ENCODE measurements around the gene SYT7. TPM values are rescaled to one million over a fixed set of nuclear protein-coding genes. Genes with fewer than 3 reads are reported as not detected.

Gene SYT7
- total and polyA plus RNA-seq, 10 of the 15 experiments (the other 5 are each of a cell fraction or from before 2014, with no cell fraction given), result not detected

DNA sequence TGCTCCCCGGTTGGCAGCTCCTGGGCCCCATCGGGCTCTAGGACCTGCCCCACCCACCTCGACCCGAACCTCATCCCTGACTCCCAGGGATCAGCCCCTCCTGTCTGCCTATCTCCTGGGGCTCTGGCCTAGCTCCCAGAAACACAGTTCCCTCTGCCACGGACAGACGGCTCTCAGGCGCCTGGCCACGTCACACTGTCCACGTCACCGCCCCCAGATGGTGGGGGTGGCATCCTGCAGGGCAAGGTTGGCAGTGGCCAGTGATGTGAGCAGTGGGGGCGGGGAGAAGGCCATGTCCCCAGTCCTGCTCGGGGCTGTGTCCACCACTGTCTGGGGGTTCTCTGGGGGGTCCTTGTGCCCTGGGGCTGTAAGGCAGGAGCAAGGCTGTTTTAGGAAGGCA, 29.2 kb downstream of the SYT7 start:
- H2AFZ ChIP-seq (ENCODE audit: control insufficient read depth, low read depth, low read length), result no peak overlapping the region
- FAIRE-seq, result no peak
- ChIA-PET SMC1A (ENCODE audit: uncharacterized antibody, unreplicated experiment) (no interaction called here), POLR2A (no interaction called here), CTCF (no interaction called here), RAD21 (ENCODE audit: unreplicated experiment) (no interaction called here)
- H3K9ac ChIP-seq (ENCODE audit: control insufficient read depth, insufficient read depth, low read length), result no peak overlapping the region
- intact Hi-C loops (cut with micrococcal nuclease; ENCODE audit: unreplicated experiment), result no loop called here
- no peak overlapping the region for H3K27ac ChIP-seq (ENCODE audit: control insufficient read depth, insufficient read depth)
- in situ Hi-C loops (cut with MboI), result no loop called here
- ATAC-seq, result no peak
- H4K20me1 ChIP-seq (ENCODE audit: control insufficient read depth, insufficient read depth), result no peaks in the 10 kb centered on the region
- BruUV-seq (replicated peaks), result no TSS peak
- TF ChIP-seq, protein P1, sequence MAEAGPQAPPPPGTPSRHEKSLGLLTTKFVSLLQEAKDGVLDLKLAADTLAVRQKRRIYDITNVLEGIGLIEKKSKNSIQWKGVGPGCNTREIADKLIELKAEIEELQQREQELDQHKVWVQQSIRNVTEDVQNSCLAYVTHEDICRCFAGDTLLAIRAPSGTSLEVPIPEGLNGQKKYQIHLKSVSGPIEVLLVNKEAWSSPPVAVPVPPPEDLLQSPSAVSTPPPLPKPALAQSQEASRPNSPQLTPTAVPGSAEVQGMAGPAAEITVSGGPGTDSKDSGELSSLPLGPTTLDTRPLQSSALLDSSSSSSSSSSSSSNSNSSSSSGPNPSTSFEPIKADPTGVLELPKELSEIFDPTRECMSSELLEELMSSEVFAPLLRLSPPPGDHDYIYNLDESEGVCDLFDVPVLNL (IDR thresholded peaks at IDR 0.05; ENCODE audit: low read depth, low read length), result no peak
- TF ChIP-seq TCF3 (IDR thresholded peaks at IDR 0.05; ENCODE audit: borderline replicate concordance, insufficient read depth, low read depth, low read length) (no peak), IKZF1 (conservative IDR thresholded peaks at IDR 0.05) (no peak), ZBED1 (IDR thresholded peaks at IDR 0.05; ENCODE audit: borderline replicate concordance) (no peak), NR2C1 (IDR thresholded peaks at IDR 0.05) (no peak), RCOR1 (conservative IDR thresholded peaks at IDR 0.05; ENCODE audit: low read depth, low read length) (no peak), CBFB (IDR thresholded peaks at IDR 0.05; ENCODE audit: low read depth) (no peak), MXI1 (IDR thresholded peaks at IDR 0.05; ENCODE audit: low read depth, low read length) (no peak), CHD4 (IDR thresholded peaks at IDR 0.05) (no peak), BHLHE40 (IDR thresholded peaks at IDR 0.05; ENCODE audit: borderline replicate concordance in 1 of 2, low read depth in 2 of 2, low read length in 1 of 2) (no peak), RB1 (IDR thresholded peaks at IDR 0.05; ENCODE audit: borderline replicate concordance) (no peak), JUNB (IDR thresholded peaks at IDR 0.05) (no peak), ZNF274 (IDR thresholded peaks at IDR 0.05; ENCODE audit: insufficient read depth, insufficient read length) (no peak), SP1 (IDR thresholded peaks at IDR 0.05; ENCODE audit: low read depth, low read length) (no peak)
- TF ChIP-seq, protein P2, sequence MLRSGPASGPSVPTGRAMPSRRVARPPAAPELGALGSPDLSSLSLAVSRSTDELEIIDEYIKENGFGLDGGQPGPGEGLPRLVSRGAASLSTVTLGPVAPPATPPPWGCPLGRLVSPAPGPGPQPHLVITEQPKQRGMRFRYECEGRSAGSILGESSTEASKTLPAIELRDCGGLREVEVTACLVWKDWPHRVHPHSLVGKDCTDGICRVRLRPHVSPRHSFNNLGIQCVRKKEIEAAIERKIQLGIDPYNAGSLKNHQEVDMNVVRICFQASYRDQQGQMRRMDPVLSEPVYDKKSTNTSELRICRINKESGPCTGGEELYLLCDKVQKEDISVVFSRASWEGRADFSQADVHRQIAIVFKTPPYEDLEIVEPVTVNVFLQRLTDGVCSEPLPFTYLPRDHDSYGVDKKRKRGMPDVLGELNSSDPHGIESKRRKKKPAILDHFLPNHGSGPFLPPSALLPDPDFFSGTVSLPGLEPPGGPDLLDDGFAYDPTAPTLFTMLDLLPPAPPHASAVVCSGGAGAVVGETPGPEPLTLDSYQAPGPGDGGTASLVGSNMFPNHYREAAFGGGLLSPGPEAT (IDR thresholded peaks at IDR 0.05; ENCODE audit: low read depth), result no peak
- TF ChIP-seq, protein P3, sequence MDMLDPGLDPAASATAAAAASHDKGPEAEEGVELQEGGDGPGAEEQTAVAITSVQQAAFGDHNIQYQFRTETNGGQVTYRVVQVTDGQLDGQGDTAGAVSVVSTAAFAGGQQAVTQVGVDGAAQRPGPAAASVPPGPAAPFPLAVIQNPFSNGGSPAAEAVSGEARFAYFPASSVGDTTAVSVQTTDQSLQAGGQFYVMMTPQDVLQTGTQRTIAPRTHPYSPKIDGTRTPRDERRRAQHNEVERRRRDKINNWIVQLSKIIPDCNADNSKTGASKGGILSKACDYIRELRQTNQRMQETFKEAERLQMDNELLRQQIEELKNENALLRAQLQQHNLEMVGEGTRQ (IDR thresholded peaks at IDR 0.05; ENCODE audit: borderline replicate concordance, low read depth, low read length), result no peak
- H3K27me3 ChIP-seq (replicated peaks in 1 of 2; ENCODE audit: control insufficient read depth in 2 of 2, insufficient read depth in 2 of 2, low read length in 1 of 2), result peaks cover 6% of the 10 kb centered on the region in 2 experiments
- H3K4me2 ChIP-seq (ENCODE audit: control insufficient read depth, insufficient read depth), result no peak overlapping the region
- H3K9me3 ChIP-seq (replicated peaks; ENCODE audit: control insufficient read depth, insufficient read depth, low read length), result no peaks in the 10 kb centered on the region
- H3K36me3 ChIP-seq (ENCODE audit: control insufficient read depth in 2 of 2, insufficient read depth in 2 of 2, low read length in 1 of 2), result no peaks in the 10 kb centered on the region
- DNase-seq (ENCODE audit: low read depth, low spot score), result no peak
- H3K79me2 ChIP-seq (ENCODE audit: control insufficient read depth, insufficient read depth, low read length), result no peaks in the 10 kb centered on the region
- 2% methylated on average over 12 of the region's 12 CpGs for WGBS (ENCODE audit: insufficient coverage, insufficient replicate concordance, low lambda C conversion rate, missing lambda C conversion rate)
- no peak overlapping the region for H3K4me3 ChIP-seq
- no peaks in the 10 kb centered on the region for H3K4me1 ChIP-seq (ENCODE audit: control insufficient read depth, insufficient read depth, low read length)

Measured in GM12878 (cell line).